ENCODE measurements around the gene PDE4D. TPM values are rescaled to one million over a fixed set of nuclear protein-coding genes. Genes with fewer than 3 reads are reported as not detected.

The PDE4D gene
- total RNA-seq, 1 donor from 2014 or later, result 7.6 TPM

DNA sequence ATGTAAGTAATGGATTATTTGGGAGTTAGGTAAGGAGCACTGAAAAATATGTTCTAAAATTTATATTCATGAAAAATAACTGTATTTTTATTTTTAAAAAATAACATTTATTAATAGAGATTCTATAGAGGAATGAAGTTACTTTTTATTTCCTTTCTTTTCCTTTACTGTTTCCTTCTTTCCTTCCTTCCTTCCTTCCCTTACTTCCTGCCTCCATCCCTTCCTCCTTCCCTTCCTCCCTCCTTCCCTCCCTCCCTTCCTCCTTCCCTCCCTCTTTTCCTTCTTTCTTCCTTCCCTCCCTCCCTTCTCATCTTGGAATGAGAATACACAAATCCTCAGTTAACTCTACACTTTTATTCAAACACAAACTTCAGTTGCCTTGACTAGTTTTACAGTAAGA lies 750.6 kb downstream of the PDE4D start:
- Mint-ChIP-seq H3K27me3 (no peaks in the 10 kb centered on the region), H3K36me3 (ENCODE audit: insufficient read depth) (no peaks in the 10 kb centered on the region), H3K27ac (no peak overlapping the region), H3K4me1 (ENCODE audit: low read depth) (no peaks in the 10 kb centered on the region), H3K9me3 (ENCODE audit: low read depth) (no peaks in the 10 kb centered on the region), H3K4me3 (ENCODE audit: low read depth) (no peak overlapping the region)
- TF ChIP-seq, protein P1, sequence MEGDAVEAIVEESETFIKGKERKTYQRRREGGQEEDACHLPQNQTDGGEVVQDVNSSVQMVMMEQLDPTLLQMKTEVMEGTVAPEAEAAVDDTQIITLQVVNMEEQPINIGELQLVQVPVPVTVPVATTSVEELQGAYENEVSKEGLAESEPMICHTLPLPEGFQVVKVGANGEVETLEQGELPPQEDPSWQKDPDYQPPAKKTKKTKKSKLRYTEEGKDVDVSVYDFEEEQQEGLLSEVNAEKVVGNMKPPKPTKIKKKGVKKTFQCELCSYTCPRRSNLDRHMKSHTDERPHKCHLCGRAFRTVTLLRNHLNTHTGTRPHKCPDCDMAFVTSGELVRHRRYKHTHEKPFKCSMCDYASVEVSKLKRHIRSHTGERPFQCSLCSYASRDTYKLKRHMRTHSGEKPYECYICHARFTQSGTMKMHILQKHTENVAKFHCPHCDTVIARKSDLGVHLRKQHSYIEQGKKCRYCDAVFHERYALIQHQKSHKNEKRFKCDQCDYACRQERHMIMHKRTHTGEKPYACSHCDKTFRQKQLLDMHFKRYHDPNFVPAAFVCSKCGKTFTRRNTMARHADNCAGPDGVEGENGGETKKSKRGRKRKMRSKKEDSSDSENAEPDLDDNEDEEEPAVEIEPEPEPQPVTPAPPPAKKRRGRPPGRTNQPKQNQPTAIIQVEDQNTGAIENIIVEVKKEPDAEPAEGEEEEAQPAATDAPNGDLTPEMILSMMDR (IDR thresholded peaks at IDR 0.05; ENCODE audit: unreplicated experiment), result no peak
- no peak for DNase-seq (ENCODE audit: low spot score, unreplicated experiment)

DNA sequence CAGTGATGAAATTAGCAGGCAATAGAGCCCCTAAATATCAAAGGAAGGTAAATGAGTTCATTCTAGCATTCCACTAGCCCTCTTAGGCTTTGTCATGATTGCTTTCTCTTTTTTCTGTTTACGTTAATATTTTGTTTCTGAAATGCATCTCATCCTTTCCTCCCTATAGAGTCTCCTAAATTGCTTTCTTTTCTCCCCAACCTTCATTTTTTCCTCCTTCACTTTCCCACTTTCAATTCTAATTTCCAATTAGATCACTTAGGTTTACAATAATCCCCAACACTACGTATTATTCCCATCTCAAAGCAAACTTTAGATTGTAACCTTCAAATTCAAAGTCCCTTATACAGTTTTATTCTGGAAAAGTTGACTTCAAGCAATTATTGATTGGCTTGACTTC lies 751.4 kb downstream of the PDE4D start:
- Mint-ChIP-seq H3K9me3 (ENCODE audit: low read depth) (no peaks in the 10 kb centered on the region), H3K27me3 (no peaks in the 10 kb centered on the region), H3K36me3 (ENCODE audit: insufficient read depth) (no peaks in the 10 kb centered on the region), H3K4me1 (ENCODE audit: low read depth) (no peaks in the 10 kb centered on the region), H3K27ac (no peak overlapping the region), H3K4me3 (ENCODE audit: low read depth) (no peak overlapping the region)
- TF ChIP-seq, protein P1 (IDR thresholded peaks at IDR 0.05; ENCODE audit: unreplicated experiment), result no peak
- DNase-seq (ENCODE audit: low spot score, unreplicated experiment), result no peak

DNA sequence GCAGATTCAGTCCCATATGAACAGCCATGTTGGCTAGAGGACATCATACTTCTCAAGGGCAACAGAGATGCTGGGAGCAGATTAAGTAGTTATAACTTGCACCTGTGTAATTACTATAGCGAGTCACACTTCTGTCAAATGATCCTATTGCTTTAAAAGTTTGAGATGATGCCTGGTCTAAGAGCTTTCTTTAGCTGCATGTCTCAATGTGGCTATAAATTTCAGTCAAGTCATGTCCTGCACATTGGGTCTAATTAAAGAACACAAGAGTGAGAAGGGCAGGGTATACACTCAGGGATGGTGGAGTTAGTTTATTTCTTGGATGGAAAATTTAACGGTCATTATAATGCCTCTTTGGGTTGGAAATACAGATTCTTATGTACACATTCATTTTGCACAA lies 753.4 kb downstream of the PDE4D start:
- TF ChIP-seq, protein P1 (IDR thresholded peaks at IDR 0.05; ENCODE audit: unreplicated experiment), result no peak
- H3K36me3 Mint-ChIP-seq (ENCODE audit: insufficient read depth), result no peaks in the 10 kb centered on the region
- no peak overlapping the region for H3K4me3 Mint-ChIP-seq (ENCODE audit: low read depth)
- no peaks in the 10 kb centered on the region for H3K27me3 Mint-ChIP-seq
- no peaks in the 10 kb centered on the region for H3K9me3 Mint-ChIP-seq (ENCODE audit: low read depth)
- H3K27ac Mint-ChIP-seq, result no peak overlapping the region
- no peaks in the 10 kb centered on the region for H3K4me1 Mint-ChIP-seq (ENCODE audit: low read depth)
- no peak for DNase-seq (ENCODE audit: low spot score, unreplicated experiment)

DNA sequence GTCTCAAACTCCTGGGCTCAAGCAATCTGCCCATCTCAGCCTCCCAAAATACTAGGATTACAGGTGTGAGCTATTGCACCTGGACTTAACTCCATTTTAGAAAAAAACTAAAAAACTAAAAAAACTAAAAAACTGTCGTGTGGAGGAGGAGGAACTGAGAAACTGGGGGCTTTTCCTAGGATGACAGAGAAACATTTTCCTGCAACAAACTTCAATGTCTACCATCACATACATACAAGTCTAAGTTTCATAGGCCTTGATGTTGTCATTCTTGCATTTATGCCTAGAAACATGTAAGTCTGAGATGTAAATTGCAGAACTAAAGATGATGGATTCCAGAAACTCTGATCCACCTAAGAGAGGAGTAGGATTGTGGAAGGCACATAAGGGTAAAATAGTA lies 753.8 kb downstream of the PDE4D start:
- TF ChIP-seq, protein P1 (IDR thresholded peaks at IDR 0.05; ENCODE audit: unreplicated experiment), result no peak
- Mint-ChIP-seq H3K27me3 (no peaks in the 10 kb centered on the region), H3K4me1 (ENCODE audit: low read depth) (no peaks in the 10 kb centered on the region), H3K9me3 (ENCODE audit: low read depth) (no peaks in the 10 kb centered on the region), H3K4me3 (ENCODE audit: low read depth) (no peak overlapping the region), H3K36me3 (ENCODE audit: insufficient read depth) (no peaks in the 10 kb centered on the region), H3K27ac (no peak overlapping the region)
- DNase-seq (ENCODE audit: low spot score, unreplicated experiment), result no peak

DNA sequence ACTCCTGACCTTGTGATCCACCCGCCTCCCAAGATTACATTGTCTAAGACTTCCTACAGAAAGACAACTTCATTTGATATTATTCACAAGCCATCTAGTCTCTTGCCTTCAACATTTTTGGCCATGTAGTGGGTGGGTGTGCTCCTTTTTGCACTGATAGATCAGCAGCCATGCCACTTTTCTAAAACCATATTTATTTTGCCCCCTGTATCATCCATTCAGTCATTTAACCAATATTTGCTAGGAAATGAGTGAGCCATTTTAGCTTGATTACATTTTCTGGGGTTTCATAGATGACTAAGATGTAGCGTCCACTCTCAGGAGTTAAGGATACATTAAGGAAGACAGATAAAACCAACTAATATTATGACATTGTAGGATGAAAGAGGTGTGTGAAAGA lies 755.0 kb downstream of the PDE4D start:
- Mint-ChIP-seq H3K36me3 (ENCODE audit: insufficient read depth) (no peaks in the 10 kb centered on the region), H3K9me3 (ENCODE audit: low read depth) (no peaks in the 10 kb centered on the region), H3K27ac (no peak overlapping the region), H3K4me3 (ENCODE audit: low read depth) (no peak overlapping the region), H3K27me3 (no peaks in the 10 kb centered on the region), H3K4me1 (ENCODE audit: low read depth) (no peaks in the 10 kb centered on the region)
- TF ChIP-seq, protein P1 (IDR thresholded peaks at IDR 0.05; ENCODE audit: unreplicated experiment), result no peak
- no peak for DNase-seq (ENCODE audit: low spot score, unreplicated experiment)

All from progenitor cell of endocrine pancreas (in vitro differentiated cells).